ENCODE data around the gene FGF3. TPM values are rescaled to one million over a fixed set of nuclear protein-coding genes. Genes with fewer than 3 reads are reported as not detected.
A peak's percentile ranks its signal among the peaks of the same experiment; 100 is the strongest.

The FGF3 gene
- total and polyA plus RNA-seq, 2 experiments from 2014 or later: 0.77 TPM; not detected in 1

- no peaks in the 10 kb centered on the region for H3K36me3 ChIP-seq
- no peaks in the 10 kb centered on the region for H3K27me3 ChIP-seq
- H3K9me3 ChIP-seq (ENCODE audit: low read depth): no peaks in the 10 kb centered on the region
- DNase-seq (ENCODE audit: low read depth in 1 of 2, low spot score in 1 of 2): peak in 1 of 2 donors; percentile 74
- H3K4me3 ChIP-seq: no peak overlapping the region
- peak overlapping the region; percentile 61 for H3K27ac ChIP-seq
- TF ChIP-seq, protein P1, sequence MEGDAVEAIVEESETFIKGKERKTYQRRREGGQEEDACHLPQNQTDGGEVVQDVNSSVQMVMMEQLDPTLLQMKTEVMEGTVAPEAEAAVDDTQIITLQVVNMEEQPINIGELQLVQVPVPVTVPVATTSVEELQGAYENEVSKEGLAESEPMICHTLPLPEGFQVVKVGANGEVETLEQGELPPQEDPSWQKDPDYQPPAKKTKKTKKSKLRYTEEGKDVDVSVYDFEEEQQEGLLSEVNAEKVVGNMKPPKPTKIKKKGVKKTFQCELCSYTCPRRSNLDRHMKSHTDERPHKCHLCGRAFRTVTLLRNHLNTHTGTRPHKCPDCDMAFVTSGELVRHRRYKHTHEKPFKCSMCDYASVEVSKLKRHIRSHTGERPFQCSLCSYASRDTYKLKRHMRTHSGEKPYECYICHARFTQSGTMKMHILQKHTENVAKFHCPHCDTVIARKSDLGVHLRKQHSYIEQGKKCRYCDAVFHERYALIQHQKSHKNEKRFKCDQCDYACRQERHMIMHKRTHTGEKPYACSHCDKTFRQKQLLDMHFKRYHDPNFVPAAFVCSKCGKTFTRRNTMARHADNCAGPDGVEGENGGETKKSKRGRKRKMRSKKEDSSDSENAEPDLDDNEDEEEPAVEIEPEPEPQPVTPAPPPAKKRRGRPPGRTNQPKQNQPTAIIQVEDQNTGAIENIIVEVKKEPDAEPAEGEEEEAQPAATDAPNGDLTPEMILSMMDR (IDR thresholded peaks at IDR 0.05; ENCODE audit: low read depth, low read length): no peak
- peaks cover 12% of the 10 kb centered on the region for H3K4me1 ChIP-seq (ENCODE audit: low read depth)
Measured at GRCh38 chr11:69804769-69805508, 14.3 kb downstream of the FGF3 start.

GRCh38 chr11:69803604-69804218 lies 15.5 kb downstream of the FGF3 start:
- Histone ChIP-seq H3K4me1 (ENCODE audit: low read depth) (peaks cover 12% of the 10 kb centered on the region), H3K36me3 (no peaks in the 10 kb centered on the region), H3K27ac (no peak overlapping the region), H3K27me3 (no peaks in the 10 kb centered on the region), H3K4me3 (no peak overlapping the region), H3K9me3 (ENCODE audit: low read depth) (no peaks in the 10 kb centered on the region)
- DNase-seq (ENCODE audit: low read depth in 1 of 2, low spot score in 1 of 2): no peak
- TF ChIP-seq, protein P1 (IDR thresholded peaks at IDR 0.05; ENCODE audit: low read depth, low read length): no peak

DNA sequence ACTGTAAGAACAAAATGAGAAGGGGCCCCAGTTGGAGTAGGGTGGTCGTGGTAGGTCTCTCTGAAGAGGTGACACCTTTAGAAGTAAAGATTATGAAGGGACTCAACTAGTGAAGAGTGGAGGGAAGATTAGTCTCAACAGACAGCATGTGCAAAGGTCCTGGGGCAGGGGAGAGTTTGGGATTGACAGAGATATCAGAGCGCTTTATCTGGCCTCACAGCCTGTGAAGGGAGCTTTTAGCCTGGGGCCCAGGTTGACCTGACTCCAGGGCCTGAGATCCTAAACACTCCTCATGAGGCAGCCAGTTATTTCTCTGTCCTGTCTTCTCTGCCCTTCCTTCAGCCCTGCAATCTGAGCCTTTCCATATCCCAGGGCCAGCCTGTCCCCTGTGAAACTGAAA lies 16.2 kb downstream of the FGF3 start:
- no peaks in the 10 kb centered on the region for H3K27me3 ChIP-seq
- H3K9me3 ChIP-seq (ENCODE audit: low read depth): no peaks in the 10 kb centered on the region
- no peak for DNase-seq (ENCODE audit: low read depth in 1 of 2, low spot score in 1 of 2)
- TF ChIP-seq, protein P1 (IDR thresholded peaks at IDR 0.05; ENCODE audit: low read depth, low read length): no peak
- H3K4me1 ChIP-seq (ENCODE audit: low read depth): peaks cover 12% of the 10 kb centered on the region
- no peaks in the 10 kb centered on the region for H3K36me3 ChIP-seq
- no peak overlapping the region for H3K4me3 ChIP-seq
- no peak overlapping the region for H3K27ac ChIP-seq

DNA sequence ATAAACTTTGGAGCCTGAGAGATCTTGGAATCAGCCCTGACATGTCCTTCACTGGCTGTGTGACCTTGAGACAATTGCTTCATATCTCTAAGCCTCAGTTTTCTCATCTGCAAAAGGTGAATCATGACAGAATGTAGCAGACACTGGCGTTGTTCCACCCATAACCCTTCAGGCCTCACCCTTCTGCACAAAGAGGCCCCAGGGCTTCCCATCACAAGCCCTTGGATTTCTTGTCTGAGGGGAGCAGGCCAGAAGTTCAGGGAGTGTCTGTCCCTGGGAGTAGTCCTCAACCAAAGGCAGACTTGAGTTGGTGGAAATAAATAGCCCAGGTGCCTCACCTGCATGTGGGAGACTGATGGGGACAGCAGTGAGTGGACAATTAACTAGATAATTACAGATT lies 16.6 kb downstream of the FGF3 start:
- DNase-seq (ENCODE audit: low read depth in 1 of 2, low spot score in 1 of 2): no peak
- Histone ChIP-seq H3K4me3 (no peak overlapping the region), H3K27ac (no peak overlapping the region), H3K36me3 (no peaks in the 10 kb centered on the region), H3K9me3 (ENCODE audit: low read depth) (no peaks in the 10 kb centered on the region), H3K27me3 (no peaks in the 10 kb centered on the region), H3K4me1 (ENCODE audit: low read depth) (peaks cover 12% of the 10 kb centered on the region)
- TF ChIP-seq, protein P1 (IDR thresholded peaks at IDR 0.05; ENCODE audit: low read depth, low read length): no peak

- H3K4me3 ChIP-seq: no peak overlapping the region
- no peaks in the 10 kb centered on the region for H3K36me3 ChIP-seq
- no peak overlapping the region for H3K27ac ChIP-seq
- peak; percentile 14 to 54 for DNase-seq (ENCODE audit: low read depth in 1 of 2, low spot score in 1 of 2)
- TF ChIP-seq, protein P1 (IDR thresholded peaks at IDR 0.05; ENCODE audit: low read depth, low read length): peak; percentile 88
- H3K4me1 ChIP-seq (ENCODE audit: low read depth): peaks cover 12% of the 10 kb centered on the region
- no peaks in the 10 kb centered on the region for H3K27me3 ChIP-seq
- no peaks in the 10 kb centered on the region for H3K9me3 ChIP-seq (ENCODE audit: low read depth)
Measured at GRCh38 chr11:69801513-69802335, 17.5 kb downstream of the FGF3 start.

Measured in cardiac muscle cell (in vitro differentiated cells and primary cell).